Measurements from ENCODE around the gene MRPS31.
A peak's percentile ranks its signal among the peaks of the same experiment; 100 is the strongest.
"Not testable (repeated sequence)": the region's sequence is repeated elsewhere in the genome, so short reads cannot be mapped to it uniquely, and the experiment has no call there.

MRPS31 gene

GRCh38 chr13:40789275-40790153 lies 18.5 kb upstream of the MRPS31 start, which contains the start of gene SLC25A15:
TSS of gene SLC25A15 (plus strand) at chr13:40789611. CDS start at chr13:40793227, 3,616 bp downstream.
- DNase-seq (ENCODE audit: low read depth in 2 of 2) = peak; percentile 41 to 59

GRCh38 chr13:40788540-40789274 lies 17.7 kb upstream of the MRPS31 start:
- DNase-seq (ENCODE audit: low read depth in 2 of 2) = not testable (repeated sequence)

GRCh38 chr13:40787062-40787461 lies 16.1 kb upstream of the MRPS31 start:
- DNase-seq (ENCODE audit: low read depth in 2 of 2) = no peak

GRCh38 chr13:40786568-40786996 lies 15.6 kb upstream of the MRPS31 start:
- no peak for DNase-seq (ENCODE audit: low read depth in 2 of 2)

- DNase-seq (ENCODE audit: low read depth in 2 of 2) = no peak
Measured at GRCh38 chr13:40784540-40784939, 13.6 kb upstream of the MRPS31 start.

GRCh38 chr13:40782971-40783370 lies 12.0 kb upstream of the MRPS31 start:
- DNase-seq (ENCODE audit: low read depth in 2 of 2) = not testable (repeated sequence)

- DNase-seq (ENCODE audit: low read depth in 2 of 2) = no peak
Measured at GRCh38 chr13:40781717-40782116, 10.7 kb upstream of the MRPS31 start.

DNA sequence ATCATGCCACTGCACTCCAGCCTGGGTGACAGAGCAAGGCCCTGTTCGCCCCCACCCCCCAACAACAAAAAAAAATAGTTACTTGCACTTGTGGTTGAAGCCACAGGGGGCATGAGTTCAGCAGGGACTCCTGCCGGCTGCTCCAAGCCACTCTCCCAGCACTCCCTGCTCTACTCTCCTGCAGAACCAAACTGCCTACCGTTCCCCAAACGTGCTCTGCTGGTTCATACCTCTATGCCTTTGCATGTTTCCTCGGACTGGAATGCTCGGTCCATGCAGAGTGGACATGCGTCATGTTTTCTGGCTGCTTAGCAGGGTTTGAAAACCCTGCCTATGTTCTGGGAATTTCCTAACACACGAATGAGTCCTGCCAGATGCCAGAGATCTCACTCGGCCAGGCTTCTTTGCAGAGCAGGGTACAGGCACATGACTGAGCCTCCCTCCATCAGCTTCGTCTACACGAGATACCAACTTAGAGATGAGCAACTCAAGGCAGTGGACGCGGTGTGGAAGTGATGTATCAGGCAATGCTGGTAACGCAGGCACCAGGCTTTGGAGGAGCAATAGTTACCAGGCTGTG lies 9.9 kb upstream of the MRPS31 start:
- DNase-seq (ENCODE audit: low read depth in 2 of 2) = no peak

DNA sequence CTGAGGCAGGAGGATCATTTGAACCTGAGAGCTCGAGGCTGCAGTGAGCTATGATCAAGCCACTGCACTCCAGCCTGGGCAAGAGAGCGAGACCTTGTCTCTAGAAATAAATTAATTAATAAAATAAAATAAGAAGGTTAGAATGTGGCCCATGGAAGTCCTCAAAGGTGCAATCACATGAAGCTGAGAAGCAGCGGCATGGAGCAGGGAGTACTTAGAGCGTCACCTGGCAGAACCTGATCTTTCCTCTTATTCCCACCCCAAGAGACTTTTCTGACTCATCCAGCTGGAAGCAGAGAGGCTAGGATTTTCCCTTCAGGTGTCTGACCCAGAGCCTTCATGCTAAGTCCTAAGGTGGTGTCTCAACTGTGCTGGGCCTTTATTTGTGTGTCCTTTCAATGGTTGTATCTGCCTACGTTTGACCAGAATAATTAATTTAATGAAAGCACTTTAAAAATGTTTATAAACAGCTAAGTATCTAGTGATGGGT lies 8.9 kb upstream of the MRPS31 start:
- DNase-seq (ENCODE audit: low read depth in 2 of 2) = no peak

GRCh38 chr13:40779049-40779448 lies 8.1 kb upstream of the MRPS31 start:
- no peak for DNase-seq (ENCODE audit: low read depth in 2 of 2)

DNA sequence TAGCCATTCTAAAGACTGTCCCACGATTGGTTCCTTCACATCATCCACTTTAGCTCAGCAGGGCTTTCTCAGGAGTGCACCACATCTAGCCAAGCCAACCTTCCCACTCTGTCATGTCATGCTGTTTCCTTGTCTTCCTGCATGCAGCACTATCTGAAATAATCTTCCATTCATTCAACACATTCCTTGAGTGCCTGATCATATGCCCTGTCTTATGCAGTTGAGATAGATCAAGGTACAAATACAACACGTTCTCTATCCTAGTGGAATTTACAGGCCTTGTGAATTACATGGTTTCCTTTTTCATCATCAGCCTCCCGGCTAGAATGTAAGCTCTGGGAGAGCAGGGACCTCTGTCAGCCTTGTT lies 6.8 kb upstream of the MRPS31 start:
- DNase-seq (ENCODE audit: low read depth in 2 of 2) = no peak

DNA sequence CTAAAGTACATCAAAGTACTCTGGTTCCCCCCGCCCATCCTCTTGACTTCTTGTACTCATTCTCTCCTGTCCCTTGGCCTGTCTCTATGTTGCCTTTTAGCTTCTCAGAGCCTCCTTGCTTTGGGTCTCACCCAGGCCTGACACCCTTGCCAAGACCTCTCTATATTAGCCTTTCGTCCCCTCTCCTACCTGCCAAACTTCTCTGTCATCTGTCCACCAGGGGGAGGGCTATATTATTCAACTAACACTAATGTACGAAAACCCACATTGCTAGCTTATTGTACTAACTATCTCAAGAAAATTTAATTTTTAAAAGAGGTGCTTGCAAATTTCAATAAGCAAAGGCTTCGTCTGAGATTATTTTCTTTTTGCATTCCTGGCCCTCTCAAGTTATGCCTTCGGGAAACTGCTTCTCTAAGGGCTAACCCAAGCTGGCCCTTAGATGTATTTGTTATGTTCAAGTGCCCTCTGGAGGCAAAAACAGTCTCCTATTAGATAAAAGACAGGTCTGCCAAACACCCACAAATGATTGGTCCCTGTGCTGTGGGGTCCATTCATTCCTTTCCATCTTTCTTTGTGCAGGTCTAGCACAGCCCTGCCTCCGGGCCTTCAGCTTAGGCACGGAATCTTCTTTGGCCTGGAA lies 6.3 kb upstream of the MRPS31 start:
- no peak for DNase-seq (ENCODE audit: low read depth in 2 of 2)

- peak in 1 of 2 donors; percentile 58 for DNase-seq (ENCODE audit: low read depth in 2 of 2)
Measured at GRCh38 chr13:40776681-40777165, 5.7 kb upstream of the MRPS31 start.

DNA sequence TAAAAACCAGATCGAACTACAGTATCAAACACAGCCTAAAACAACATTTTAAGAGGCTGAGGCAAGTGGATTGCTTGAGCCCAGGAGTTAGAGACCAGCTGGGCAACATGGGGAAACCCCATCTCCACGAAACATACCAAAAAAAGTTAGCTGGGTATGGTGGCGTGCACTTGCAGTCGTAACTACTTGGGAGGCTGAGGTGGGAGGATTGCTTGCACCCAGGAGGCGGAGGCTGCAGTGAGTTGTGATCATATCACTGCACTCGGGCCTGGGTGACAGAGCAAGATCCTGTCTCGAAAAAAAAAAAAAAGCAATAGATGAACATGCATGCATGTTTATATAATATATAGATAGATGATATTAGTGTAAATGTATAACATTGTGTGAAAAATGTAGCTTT lies 5.2 kb upstream of the MRPS31 start:
- no peak for DNase-seq (ENCODE audit: low read depth in 2 of 2)

GRCh38 chr13:40774672-40775071 lies 3.7 kb upstream of the MRPS31 start:
- DNase-seq (ENCODE audit: low read depth in 2 of 2) = no peak

DNA sequence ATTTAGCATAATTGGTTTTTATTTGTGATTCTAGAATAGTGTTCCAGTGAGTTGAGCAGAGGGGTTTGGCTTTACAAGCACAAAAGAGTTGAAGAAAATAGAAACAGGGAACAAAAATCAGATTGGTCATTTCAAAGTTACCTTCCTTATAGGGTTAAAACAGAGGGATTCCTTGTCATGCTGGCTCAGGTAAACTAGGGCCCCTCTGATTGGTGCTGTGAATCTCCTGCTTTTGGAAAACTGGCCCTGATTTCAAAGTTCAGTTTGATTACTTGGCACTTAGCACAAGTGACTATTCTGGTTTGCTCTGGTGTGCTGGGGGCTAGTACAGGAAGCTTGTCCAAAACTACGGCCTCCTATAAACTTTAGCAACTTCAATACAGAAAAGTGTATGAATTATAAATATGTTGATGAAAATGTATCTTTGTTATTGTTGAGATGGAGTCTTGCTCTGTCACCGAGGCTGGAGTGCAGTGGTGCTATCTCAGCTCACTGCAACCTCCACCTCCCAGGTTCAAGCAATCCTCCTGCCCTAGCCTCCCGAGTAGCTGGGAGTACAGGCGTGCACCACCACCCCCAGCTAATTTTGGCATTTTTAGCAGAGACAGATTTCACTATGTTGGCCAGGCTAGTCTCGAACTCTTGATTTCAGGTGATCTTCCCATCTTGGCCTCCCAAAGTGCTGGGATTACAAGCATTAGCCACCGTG lies 1.9 kb upstream of the MRPS31 start:
- no peak for DNase-seq (ENCODE audit: low read depth in 2 of 2)

DNA sequence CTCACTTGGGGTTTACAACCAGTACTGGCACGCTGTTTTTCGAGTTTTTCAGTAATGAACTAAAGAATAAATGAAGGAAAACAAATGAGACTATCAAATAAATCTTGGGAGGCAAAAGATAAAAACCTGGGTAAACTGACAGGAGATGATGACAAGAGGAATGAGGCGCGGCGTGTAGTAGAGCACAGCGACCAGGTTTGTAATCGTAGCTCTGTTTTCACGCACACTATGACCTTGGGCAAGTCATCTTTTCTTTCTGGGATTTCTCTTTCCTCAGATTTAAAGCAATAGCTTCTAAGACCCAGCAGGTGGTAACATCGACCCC lies 419 bp downstream of the MRPS31 start:
- DNase-seq (ENCODE audit: low read depth in 2 of 2) = no peak

DNA sequence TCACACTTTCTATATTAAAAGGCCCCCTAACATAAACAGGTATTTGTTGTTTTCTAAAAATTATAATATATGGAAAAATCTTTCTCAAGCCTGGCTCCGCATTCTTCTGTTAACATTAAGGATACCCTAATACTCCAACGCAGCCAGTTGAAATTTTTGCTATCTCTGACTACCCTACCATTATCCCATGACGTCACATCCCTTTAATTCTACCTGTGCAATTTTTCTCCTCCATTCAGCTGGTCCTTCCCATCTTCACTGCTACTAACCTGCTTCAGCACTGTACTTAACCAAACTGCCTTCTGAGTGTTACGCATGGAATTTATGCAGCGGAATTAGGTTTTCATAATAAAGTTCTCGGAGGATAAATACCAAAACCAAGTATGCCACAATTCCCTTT lies 1.0 kb downstream of the MRPS31 start:
- no peak for DNase-seq (ENCODE audit: low read depth in 2 of 2)

GRCh38 chr13:40765602-40766001 lies 5.4 kb downstream of the MRPS31 start:
- DNase-seq (ENCODE audit: low read depth in 2 of 2) = no peak

DNA sequence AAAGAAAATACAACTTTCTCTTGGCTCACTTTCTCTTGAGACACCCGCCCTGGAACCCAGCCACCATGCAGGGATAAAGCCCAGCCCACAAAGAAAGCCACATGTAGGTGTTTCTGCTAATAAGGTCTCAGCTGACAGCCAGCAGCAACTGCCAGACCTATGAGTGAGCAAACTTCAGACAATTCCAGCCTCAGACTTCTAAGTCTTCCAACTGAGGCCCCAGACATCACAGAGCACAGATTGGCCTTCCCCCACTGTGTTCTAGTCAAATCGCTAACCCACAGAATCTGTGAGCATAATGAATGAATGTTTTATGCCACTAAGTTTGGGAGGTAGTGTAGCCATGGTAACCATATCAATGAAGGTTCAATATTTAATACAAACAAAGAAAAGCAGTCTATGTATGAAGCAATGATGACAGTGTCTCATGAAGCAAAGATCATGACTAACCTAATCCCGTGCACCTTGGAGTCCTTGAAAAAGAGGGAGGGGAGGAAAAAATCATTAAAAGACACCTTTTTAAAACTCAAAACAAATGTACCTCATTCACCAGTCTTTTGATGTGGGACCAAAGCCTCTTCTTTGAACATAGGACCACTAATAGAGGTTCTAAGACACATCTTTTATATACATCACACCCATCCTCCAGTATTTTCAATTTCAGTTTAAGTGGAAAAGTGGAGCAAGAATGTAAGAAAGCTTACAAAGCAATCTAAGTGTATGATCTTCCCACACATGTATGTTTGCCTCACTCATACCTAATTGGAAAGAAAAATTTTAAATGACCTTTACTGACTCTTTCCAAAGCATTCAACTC lies 6.2 kb downstream of the MRPS31 start:
- peak; percentile 38 to 47 for DNase-seq (ENCODE audit: low read depth in 2 of 2)

Data from stimulated activated CD4-positive, alpha-beta T cell treated with anti-CD3 and anti-CD28 coated beads, Interleukin-15, amount 100 ng/mL, for 48 hours (primary cell).